DOHH2 (cell line): Measurements from ENCODE around the gene SPDL1.

Experiments
- EZH2phosphoT487 ChIP-seq: fragments of 200-600 bp; sonication (generic); IDR thresholded peaks from 2 replicates; pipeline ENCODE4 v1.6.1; 2017; ENCODE audit warnings: borderline replicate concordance, mild to moderate bottlenecking, antibody characterized with exemption, low read length, moderate library complexity, mixed read lengths
- TF ChIP-seq, protein P1 (sequence below): fragments of 200-600 bp; sonication (generic); IDR thresholded peaks from one replicate; pipeline ENCODE4 v1.5.1; 2014; ENCODE audit warnings: antibody characterized with exemption, mild to moderate bottlenecking, low read depth, low read length; ENCODE audit not compliant: poor library complexity, severe bottlenecking

- TF ChIP-seq, protein P1, sequence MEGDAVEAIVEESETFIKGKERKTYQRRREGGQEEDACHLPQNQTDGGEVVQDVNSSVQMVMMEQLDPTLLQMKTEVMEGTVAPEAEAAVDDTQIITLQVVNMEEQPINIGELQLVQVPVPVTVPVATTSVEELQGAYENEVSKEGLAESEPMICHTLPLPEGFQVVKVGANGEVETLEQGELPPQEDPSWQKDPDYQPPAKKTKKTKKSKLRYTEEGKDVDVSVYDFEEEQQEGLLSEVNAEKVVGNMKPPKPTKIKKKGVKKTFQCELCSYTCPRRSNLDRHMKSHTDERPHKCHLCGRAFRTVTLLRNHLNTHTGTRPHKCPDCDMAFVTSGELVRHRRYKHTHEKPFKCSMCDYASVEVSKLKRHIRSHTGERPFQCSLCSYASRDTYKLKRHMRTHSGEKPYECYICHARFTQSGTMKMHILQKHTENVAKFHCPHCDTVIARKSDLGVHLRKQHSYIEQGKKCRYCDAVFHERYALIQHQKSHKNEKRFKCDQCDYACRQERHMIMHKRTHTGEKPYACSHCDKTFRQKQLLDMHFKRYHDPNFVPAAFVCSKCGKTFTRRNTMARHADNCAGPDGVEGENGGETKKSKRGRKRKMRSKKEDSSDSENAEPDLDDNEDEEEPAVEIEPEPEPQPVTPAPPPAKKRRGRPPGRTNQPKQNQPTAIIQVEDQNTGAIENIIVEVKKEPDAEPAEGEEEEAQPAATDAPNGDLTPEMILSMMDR = no peak
- no peak for TF ChIP-seq EZH2phosphoT487
Observed at GRCh38 chr5:169548315-169548714, 35.3 kb upstream of the SPDL1 start.
